A549 (cell line): Measurements from ENCODE around the gene CD58. TPM values are rescaled to one million over a fixed set of nuclear protein-coding genes. Genes with fewer than 3 reads are reported as not detected.
A peak's percentile ranks its signal among the peaks of the same experiment; 100 is the strongest.

Source experiments
- ATAC-seq, 2 experiments: fragments of 200-7000 bp in 1 of 2; fragments of >200 bp in 1 of 2; cut with Nextera tagmentation in 1 of 2; cut with Tn5 transposase in 1 of 2; 3 replicates each; pipeline versions ENCODE4 v1.8.0 to v1.9.1; 2018 to 2020; ENCODE audit warnings: mild to moderate bottlenecking in 1 of 2, moderate library complexity in 1 of 2
- CTCF ChIA-PET: fragments of 300-600 bp; sonication (Branson Sonifier 250); formaldehyde crosslinking; extraction: SDS; loops from one replicate; lab custom pipeline; 2021; ENCODE audit warnings: antibody characterized with exemption, inconsistent platforms; lab: Yijun Ruan, JAX
- POLR2A ChIA-PET: fragments of 350-600 bp; formaldehyde crosslinking; extraction: SDS; loops from one replicate; lab custom pipeline; 2021; ENCODE audit warnings: antibody characterized with exemption, inconsistent platforms; lab: Yijun Ruan, JAX
- DNase-seq, 2 experiments: peaks; one replicate each; pipeline versions ENCODE4 v3.0.0 to v3.0.0-alpha.2; 2011 to 2016; ENCODE audit warnings: low read depth in 1 of 2, low spot score in 1 of 2
- FAIRE-seq: peaks from 2 replicates; lab custom pipeline; 2011; peaks lifted over from hg19 to GRCh38; lab: Jason Lieb, UNC
- H3K27ac ChIP-seq, 2 experiments: fragments of >200 bp; sonication (Bioruptor Twin); formaldehyde crosslinking; 3 replicates each; pipeline ENCODE4 v1.5.1; 2016 to 2017
- H3K4me1 ChIP-seq: fragments of >200 bp; sonication (Bioruptor Twin); formaldehyde crosslinking; 3 replicates; pipeline ENCODE4 v1.6.1; 2016
- H3K4me2 ChIP-seq: fragments of >200 bp; sonication (Bioruptor Twin); formaldehyde crosslinking; 3 replicates; pipeline ENCODE4 v1.6.1; 2016
- H3K4me3 ChIP-seq: fragments of >200 bp; sonication (Bioruptor Twin); formaldehyde crosslinking; 3 replicates; pipeline ENCODE4 v1.5.1; 2016
- H3K9me3 ChIP-seq: fragments of >200 bp; sonication (Bioruptor Twin); formaldehyde crosslinking; 3 replicates; pipeline ENCODE4 v1.6.1; 2016
- BHLHE40 ChIP-seq: IDR thresholded peaks from 2 replicates; pipeline ENCODE4 v1.6.1; 2012; ENCODE audit warnings: low read depth, low read length, inconsistent platforms
- CHD4 ChIP-seq: fragments of 200-600 bp; sonication (generic); IDR thresholded peaks from 2 replicates; pipeline ENCODE4 v1.6.1; 2016; ENCODE audit warnings: antibody characterized with exemption, mild to moderate bottlenecking, borderline replicate concordance
- ESRRA ChIP-seq: fragments of 150-350 bp; IDR thresholded peaks from 2 replicates; pipeline ENCODE4 v1.6.1; 2014; ENCODE audit warnings: mild to moderate bottlenecking, low read length, borderline replicate concordance
- FOSL2 ChIP-seq, 2 experiments: fragments of 450-650 bp in 1 of 2; fragments of >200 bp in 1 of 2; sonication (Bioruptor Twin) in 1 of 2; formaldehyde crosslinking; IDR thresholded peaks; 2 replicates each; pipeline versions ENCODE4 v1.5.0 to v1.6.1; 2016 to 2020; ENCODE audit warnings: mild to moderate bottlenecking in 1 of 2, moderate library complexity in 1 of 2
- FOXS1 ChIP-seq: fragments of 250-450 bp; sonication (Bioruptor Pico); IDR thresholded peaks from 2 replicates; pipeline ENCODE4 v1.5.0; 2020; ENCODE audit warnings: mild to moderate bottlenecking, moderate library complexity
- HOXA7 ChIP-seq: fragments of 250-450 bp; sonication (Bioruptor Pico); IDR thresholded peaks from 2 replicates; pipeline ENCODE4 v1.5.0; 2020; ENCODE audit warnings: mild to moderate bottlenecking, moderate library complexity
- KDM1A ChIP-seq: fragments of 200-600 bp; sonication (generic); IDR thresholded peaks from 2 replicates; pipeline ENCODE4 v1.6.1; 2016; ENCODE audit warnings: low read depth, mild to moderate bottlenecking
- KDM5A ChIP-seq: fragments of 200-600 bp; sonication (generic); IDR thresholded peaks from 2 replicates; pipeline ENCODE4 v1.6.1; 2016; ENCODE audit warnings: antibody characterized with exemption, mild to moderate bottlenecking
- MAFK ChIP-seq: fragments of 450-650 bp; IDR thresholded peaks from 2 replicates; pipeline ENCODE4 v1.6.1; 2014; ENCODE audit not compliant: partially characterized antibody
- MAX ChIP-seq: IDR thresholded peaks from 2 replicates; pipeline ENCODE4 v1.6.1; 2012
- MYC ChIP-seq: IDR thresholded peaks from 2 replicates; pipeline ENCODE4 v1.6.1; 2012; ENCODE audit warnings: mild to moderate bottlenecking, inconsistent platforms, low read length, improper control_type of control experiment, borderline replicate concordance
- PBX3 ChIP-seq: IDR thresholded peaks from 2 replicates; pipeline ENCODE4 v1.6.1; 2012
- RARB ChIP-seq: fragments of 250-450 bp; sonication (Bioruptor Pico); IDR thresholded peaks from 2 replicates; pipeline ENCODE4 v1.8.0; 2021; ENCODE audit warnings: mild to moderate bottlenecking, moderate library complexity
- RFX5 ChIP-seq: fragments of 450-650 bp; IDR thresholded peaks from 2 replicates; pipeline ENCODE4 v1.7.1; 2014; ENCODE audit warnings: antibody characterized with exemption, mild to moderate bottlenecking, moderate library complexity
- SREBF2 ChIP-seq: fragments of 450-650 bp; IDR thresholded peaks from 2 replicates; pipeline ENCODE4 v1.6.1; 2014; ENCODE audit warnings: mild to moderate bottlenecking, moderate library complexity
- TFCP2L1 ChIP-seq: fragments of 250-450 bp; sonication (Bioruptor Pico); IDR thresholded peaks from 2 replicates; pipeline ENCODE4 v1.5.0; 2021; ENCODE audit warnings: mild to moderate bottlenecking
- USF2 ChIP-seq: fragments of 450-650 bp; IDR thresholded peaks from 2 replicates; pipeline ENCODE4 v1.6.1; 2014; ENCODE audit warnings: antibody characterized with exemption
- ZSCAN20 ChIP-seq: fragments of 250-450 bp; sonication (Bioruptor Pico); IDR thresholded peaks from 2 replicates; pipeline ENCODE4 v1.8.0; 2022; ENCODE audit warnings: mild to moderate bottlenecking, moderate library complexity
- WGBS: methylation state at CpG from one replicate; pipeline ENCODE4 v1.1.6; 2017; ENCODE audit errors: missing lambda C conversion rate; 5-methylcytosine and 5-hydroxymethylcytosine counted together
- polyA plus RNA-seq, 4 experiments: library from polyadenylated mRNA; depleted of rRNA in 3 of 4; stranded (reverse); fragments of >200 nt; fragmentation: RNase III in 1 of 4; extraction: RNeasy Plus Mini Kit Qiagen cat#74134 plus additional on column Dnase treatment in 1 of 4; gene quantifications; 2 replicates in 3 of 4; 3 replicates in 1 of 4; pipeline ENCODE4 v1.2.3, GENCODE V29; 2011 to 2017
- TF ChIP-seq, protein P1 (sequence below): IDR thresholded peaks from 2 replicates; pipeline ENCODE4 v1.6.1; 2012; ENCODE audit warnings: low read depth, borderline replicate concordance
- TF ChIP-seq, protein P2 (sequence below): fragments of 150-350 bp; IDR thresholded peaks from 2 replicates; pipeline ENCODE4 v1.6.1; 2014; ENCODE audit warnings: low read depth, mild to moderate bottlenecking, low read length
- TF ChIP-seq, protein P3 (sequence below): fragments of >200 bp; sonication (Bioruptor Twin); formaldehyde crosslinking; IDR thresholded peaks from 2 replicates; pipeline ENCODE4 v1.6.1; 2016

CD58 gene
- polyA plus RNA-seq, 2 of the 4 experiments (the other 2 are of a cell fraction) = 22.4 to 38.4 TPM

DNA sequence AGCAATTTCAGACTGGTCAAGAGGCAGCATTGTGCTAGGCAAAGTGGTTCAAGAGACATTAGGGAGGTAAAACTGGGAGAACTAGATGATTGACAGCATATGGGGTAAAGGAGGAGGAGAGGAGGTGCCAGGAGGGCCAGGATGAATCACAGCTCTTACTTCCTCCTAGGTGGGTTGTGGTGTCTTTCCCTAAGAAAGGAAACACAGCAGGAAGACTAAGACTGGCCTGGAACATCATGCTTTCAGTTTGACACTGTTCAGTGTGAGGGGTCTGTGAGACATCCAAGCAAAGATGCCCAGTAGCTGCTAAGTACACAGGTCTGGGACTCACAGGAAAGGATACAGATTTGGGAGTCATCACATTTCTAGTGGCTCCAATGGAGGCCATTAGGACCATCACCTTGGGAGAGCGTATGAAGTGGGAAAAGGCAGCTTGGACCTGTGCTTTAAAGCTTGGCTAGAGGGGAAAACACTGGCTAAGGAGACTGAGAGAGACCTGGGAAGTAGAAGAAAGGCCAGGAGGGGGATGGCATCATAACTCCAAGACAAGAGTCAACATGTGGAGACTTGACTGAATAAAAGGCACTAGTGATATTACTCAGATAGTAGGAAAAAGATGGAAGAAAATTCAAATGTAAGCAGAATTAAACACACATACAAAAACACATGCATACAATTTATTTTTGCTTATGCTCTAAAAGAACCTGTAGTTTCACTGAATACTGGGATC, 17.3 kb downstream of the CD58 start:
- Histone ChIP-seq H3K4me3 (no peak overlapping the region), H3K27ac (0 out of 6 replicates have a peak overlapping the region, but pooled peaks of 1 of the 2 experiments have one; percentile 18), H3K4me1 (peaks cover 27% of the 10 kb centered on the region)
- CTCF ChIA-PET = no interaction called here
- 100% methylated on average over 1 of the region's 1 CpG for WGBS
- no peak for ATAC-seq
- TF ChIP-seq SREBF2 (no peak), FOSL2 (IDR thresholded peaks at IDR 0.05) (no peak), FOSL2 (CRISPR knock-in tag; IDR thresholded peaks at IDR 0.05) (no peak), TFCP2L1 (CRISPR knock-in tag) (no peak), HOXA7 (CRISPR knock-in tag) (no peak), MAFK (no peak), KDM5A (no peak), CHD4 (no peak), RFX5 (no peak), PBX3 (no peak), FOXS1 (no peak), KDM1A (no peak)
- TF ChIP-seq, protein P1, sequence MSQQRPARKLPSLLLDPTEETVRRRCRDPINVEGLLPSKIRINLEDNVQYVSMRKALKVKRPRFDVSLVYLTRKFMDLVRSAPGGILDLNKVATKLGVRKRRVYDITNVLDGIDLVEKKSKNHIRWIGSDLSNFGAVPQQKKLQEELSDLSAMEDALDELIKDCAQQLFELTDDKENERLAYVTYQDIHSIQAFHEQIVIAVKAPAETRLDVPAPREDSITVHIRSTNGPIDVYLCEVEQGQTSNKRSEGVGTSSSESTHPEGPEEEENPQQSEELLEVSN = no peak
- TF ChIP-seq, all 56 proteins: peak for 0
- H3K9me3 ChIP-seq = no peaks in the 10 kb centered on the region
- no peak for DNase-seq
- 0 out of 3 replicates have a peak overlapping the region, but pooled peaks have one; percentile 8 for H3K4me2 ChIP-seq
- FAIRE-seq = no peak
- POLR2A ChIA-PET = no interaction called here

DNA sequence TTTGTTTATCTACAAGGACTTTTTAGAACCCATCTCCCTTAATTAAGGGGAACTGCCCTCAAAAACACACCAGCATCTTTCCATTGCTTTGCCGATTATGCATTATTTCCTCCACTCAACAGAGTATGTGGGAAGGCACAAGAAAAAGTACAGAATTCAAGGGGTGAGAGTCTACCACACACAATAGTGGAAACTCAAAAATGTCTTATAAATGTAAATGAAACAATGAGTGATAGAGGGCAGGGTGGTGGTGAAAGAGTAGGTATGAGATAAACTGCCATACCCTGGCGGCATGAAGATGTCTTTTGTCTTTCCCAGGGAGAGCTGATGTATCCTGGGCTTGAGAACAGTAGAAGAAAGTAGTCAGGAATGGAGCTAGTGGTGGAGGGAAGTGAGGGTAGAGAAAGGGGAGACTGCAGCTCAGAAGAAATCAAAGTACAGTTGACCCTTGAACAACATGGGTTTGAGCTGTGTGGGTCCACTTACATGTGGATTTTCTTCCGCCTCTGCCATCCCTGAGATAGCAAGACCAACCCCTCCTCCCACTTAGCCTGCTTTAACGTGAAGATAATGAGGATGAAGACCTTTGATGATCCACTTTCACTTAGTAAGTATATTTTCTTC, 24.4 kb downstream of the CD58 start:
- ChIA-PET POLR2A (no interaction called here), CTCF (interaction anchor here (0.7 to 1.1 kb wide), 2 partner anchors 10 to 49 kb away, joined by 3 to 4 read pairs; no protein-coding TSS in a partner anchor)
- ATAC-seq (no peak), DNase-seq (no peak), FAIRE-seq (no peak)
- WGBS = 92% methylated on average over 4 of the region's 4 CpGs
- Histone ChIP-seq H3K4me2 (no peak overlapping the region), H3K4me1 (no peaks in the 10 kb centered on the region), H3K4me3 (no peak overlapping the region), H3K9me3 (no peaks in the 10 kb centered on the region), H3K27ac (no peak overlapping the region)
- TF ChIP-seq MYC (no peak), ESRRA (no peak), RARB (CRISPR knock-in tag) (no peak), MAX (no peak), ZSCAN20 (CRISPR knock-in tag) (no peak), USF2 (no peak), BHLHE40 (no peak), PBX3 (no peak)
- TF ChIP-seq, protein P2, sequence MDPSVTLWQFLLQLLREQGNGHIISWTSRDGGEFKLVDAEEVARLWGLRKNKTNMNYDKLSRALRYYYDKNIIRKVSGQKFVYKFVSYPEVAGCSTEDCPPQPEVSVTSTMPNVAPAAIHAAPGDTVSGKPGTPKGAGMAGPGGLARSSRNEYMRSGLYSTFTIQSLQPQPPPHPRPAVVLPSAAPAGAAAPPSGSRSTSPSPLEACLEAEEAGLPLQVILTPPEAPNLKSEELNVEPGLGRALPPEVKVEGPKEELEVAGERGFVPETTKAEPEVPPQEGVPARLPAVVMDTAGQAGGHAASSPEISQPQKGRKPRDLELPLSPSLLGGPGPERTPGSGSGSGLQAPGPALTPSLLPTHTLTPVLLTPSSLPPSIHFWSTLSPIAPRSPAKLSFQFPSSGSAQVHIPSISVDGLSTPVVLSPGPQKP = no peak
- TF ChIP-seq, protein P3, sequence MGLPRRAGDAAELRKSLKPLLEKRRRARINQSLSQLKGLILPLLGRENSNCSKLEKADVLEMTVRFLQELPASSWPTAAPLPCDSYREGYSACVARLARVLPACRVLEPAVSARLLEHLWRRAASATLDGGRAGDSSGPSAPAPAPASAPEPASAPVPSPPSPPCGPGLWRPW = no peak
